Stimulated activated CD8-positive, alpha-beta memory T cell treated with anti-CD3 and anti-CD28 coated beads, Interleukin-15, amount 100 ng/mL, for 24 hours (primary cell): ENCODE measurements around the gene GALNS.

Source experiments
- DNase-seq: peaks from one replicate; pipeline ENCODE4 v3.0.0-alpha.2; 2020; ENCODE audit warnings: low read depth

The GALNS gene

GRCh38 chr16:88856122-88856827 lies 472 bp downstream of the GALNS start:
- no peak for DNase-seq

- no peak for DNase-seq
Observed at GRCh38 chr16:88855736-88856121, 1.0 kb downstream of the GALNS start.

- DNase-seq = no peak
Observed at GRCh38 chr16:88855176-88855575, 1.6 kb downstream of the GALNS start.

GRCh38 chr16:88854306-88855111 lies 2.2 kb downstream of the GALNS start:
- no peak for DNase-seq

DNA sequence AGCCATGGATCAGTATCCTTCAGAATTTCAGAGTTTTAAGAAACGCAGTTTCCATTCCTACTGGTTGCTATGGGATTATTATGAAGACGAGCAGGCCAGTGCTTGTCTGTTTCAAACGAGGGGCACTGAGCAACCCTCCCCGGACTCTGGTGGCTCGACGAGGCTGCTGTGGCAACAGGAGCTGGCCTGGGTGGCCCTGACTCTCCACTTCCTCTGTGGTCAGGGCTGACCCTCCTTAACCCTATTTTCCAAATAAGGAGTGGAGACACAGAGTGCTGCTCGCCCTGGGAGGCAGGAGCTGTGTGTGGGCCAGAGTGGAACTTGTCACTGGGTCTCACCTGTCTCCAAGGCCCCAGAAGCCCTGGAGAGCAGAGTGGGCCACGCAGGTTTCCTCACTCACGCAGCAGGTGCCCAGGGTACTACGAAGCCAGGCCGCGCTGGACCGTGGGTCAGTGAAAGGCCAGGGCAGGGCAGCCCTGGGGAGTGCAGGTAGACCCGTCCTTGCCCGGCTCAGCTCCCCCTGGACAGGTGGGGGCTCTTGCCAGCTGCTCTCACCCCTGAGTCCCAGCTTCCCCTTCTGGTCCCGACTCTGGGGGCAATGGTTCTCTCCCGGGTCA lies 3.3 kb downstream of the GALNS start:
- no peak for DNase-seq

DNA sequence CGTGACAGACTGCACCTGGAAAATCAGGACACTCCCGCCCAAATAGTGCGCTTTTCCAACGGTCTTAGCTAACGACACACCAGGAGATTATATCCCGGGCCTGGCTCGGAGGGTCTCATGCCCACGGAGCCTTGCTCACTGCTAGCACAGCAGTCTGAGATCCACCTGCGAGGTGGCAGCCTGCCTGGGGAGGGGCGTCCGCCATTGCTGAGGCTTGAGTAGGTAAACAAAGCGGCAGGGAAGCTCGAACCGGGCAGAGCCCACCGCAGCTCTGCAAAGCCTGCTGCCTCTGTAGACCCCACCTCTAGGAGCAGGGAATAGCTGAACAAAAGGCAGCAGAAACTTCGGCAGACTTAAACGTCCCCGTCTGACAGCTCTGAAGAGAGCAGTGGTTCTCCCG lies 5.1 kb downstream of the GALNS start:
- no peak for DNase-seq

DNA sequence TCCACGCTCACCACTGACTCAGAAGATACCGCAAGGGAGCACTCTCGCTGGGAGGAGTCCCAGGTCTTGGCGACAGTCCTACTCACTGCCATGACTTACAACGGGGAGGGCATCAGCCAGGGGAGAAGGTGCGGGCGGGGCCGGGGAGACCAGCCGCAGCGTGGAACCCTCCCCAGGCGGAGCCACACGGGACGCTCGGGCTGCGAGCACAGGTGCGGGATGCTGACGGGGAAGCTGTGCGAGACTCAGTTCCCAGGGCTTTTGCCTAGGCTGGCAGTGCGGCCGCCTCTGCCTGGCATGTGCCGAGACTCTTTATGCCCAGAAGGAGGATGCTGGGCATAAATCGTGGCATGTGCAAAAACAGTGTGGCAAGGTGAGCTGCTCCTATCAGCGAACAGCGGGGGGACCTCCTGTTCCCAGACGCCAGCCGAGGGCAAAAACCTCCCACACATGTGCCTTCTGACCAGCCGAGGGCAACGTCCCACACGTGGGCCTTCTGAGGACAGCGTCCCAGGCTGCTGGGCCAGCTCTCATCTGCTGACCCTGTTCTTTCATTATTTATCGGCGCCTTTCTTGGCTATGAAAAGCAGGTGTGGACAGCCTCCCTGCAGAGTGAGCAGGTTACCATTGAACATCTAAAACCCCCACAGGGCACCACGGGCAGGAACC lies 6.1 kb downstream of the GALNS start:
- no peak for DNase-seq

- DNase-seq = no peak
Observed at GRCh38 chr16:88848557-88848956, 8.2 kb downstream of the GALNS start.

- DNase-seq = no peak
Observed at GRCh38 chr16:88847654-88848053, 9.1 kb downstream of the GALNS start.

DNA sequence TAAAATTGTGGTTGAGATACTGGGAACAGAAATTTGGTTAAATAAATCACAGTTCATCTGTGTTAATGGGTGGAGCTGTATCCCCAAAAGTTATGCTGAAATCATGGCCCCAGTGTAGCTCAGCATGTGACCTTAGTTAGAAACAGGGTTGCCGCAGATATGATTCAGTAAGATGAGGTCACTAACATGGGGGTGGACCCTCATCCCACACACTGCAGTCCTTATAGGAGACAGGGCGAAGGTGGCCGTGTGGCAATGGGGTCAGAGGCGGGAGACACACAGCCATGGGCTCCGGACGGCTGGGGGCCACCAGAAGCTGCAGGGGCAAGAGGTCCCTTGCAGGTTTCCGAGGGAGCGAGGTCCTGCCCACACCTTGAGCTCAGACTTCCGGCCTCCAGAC lies 10.7 kb downstream of the GALNS start:
- DNase-seq = no peak

GRCh38 chr16:88844419-88845036 lies 12.2 kb downstream of the GALNS start:
- no peak for DNase-seq

DNA sequence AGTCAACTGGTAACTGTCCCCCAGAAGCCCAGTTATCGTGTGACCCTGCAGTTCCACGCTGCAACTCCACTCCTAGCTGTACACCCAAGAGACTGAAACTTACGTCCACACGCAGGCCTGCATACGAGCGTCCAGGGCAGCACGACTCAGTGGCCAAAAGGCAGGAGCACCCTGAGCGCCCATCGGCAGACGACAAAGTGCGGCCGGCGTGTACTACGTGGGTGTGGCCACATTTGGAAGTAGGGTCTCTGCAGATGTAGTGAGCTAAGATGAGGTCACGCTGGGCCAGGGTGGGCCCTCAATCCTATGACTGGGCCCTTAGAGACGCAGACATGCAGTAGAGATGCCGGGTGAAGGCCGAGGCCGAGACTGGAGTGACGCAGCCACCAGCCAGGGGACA lies 13.5 kb downstream of the GALNS start:
- no peak for DNase-seq

DNA sequence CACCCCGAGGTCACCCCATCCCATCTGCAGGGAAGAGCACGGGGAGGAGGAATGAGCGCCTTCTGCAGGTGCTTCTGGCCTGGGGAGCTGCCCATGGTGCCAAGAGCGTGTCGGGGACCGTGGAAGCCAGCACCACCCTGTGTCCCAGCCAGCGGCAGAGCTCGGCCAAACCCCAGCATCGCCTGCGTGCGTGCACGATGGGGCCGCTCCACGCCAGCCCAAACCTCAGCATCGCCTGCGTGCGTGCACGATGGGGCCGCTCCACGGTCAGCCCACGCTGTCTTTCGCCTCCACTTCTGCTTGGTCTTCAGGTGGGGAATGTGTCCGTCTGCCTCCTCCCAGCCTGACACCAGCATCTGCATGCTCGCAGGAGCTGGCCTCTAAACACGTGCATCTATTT lies 13.9 kb downstream of the GALNS start:
- DNase-seq = no peak

DNA sequence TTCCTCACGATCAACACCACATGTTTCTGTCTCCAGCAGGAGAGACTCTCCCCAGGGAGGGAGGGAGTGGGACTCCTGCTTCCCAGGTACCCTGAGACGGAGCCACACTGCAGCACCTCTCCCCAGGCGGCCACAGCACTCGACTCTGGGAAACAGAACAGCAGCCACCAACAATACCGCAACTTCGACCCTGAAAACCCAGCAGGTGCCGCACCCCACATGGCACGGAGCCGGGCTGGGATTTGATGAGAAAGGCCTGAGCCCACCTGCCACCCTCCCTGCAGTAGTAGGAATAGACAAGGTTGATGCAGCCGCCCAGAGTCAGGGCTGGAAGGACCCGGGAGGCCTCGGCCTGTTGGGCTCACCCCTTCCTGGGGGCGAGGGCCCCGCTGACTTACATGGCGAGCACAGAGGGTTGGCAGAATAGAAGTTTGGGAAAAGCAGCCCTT lies 14.4 kb downstream of the GALNS start:
- DNase-seq = no peak

- no peak for DNase-seq
Observed at GRCh38 chr16:88841521-88842307, 15.0 kb downstream of the GALNS start.

DNA sequence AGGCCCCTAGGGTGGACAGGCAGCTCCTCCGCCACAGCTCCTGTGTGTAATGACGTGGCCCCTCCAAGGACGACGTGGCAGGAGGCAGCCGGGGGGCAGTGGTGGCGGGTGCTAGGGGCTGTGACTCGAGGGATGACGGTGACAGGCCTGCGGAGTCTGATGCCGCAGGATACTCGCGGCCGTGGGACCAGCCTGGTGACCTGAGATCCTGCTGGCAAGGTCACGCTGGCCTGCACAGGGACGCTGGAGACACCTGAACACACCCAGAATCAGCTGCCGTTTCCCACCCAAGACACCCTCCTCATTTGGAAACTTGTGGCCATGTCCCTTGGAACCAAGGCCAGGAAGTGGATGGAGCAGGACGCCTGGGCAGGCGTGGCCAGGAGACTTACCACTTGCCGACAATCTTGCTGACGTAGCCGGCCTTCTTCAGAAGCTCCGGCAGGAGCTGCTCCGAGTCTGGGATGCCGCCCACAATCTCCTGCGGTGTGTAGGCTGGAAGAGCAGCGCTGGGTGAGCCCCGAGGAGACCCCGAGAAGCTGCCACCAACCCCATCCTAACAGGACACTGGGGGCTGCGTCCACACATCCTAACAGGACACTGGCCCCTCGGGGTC lies 16.0 kb downstream of the GALNS start:
- DNase-seq = no peak

DNA sequence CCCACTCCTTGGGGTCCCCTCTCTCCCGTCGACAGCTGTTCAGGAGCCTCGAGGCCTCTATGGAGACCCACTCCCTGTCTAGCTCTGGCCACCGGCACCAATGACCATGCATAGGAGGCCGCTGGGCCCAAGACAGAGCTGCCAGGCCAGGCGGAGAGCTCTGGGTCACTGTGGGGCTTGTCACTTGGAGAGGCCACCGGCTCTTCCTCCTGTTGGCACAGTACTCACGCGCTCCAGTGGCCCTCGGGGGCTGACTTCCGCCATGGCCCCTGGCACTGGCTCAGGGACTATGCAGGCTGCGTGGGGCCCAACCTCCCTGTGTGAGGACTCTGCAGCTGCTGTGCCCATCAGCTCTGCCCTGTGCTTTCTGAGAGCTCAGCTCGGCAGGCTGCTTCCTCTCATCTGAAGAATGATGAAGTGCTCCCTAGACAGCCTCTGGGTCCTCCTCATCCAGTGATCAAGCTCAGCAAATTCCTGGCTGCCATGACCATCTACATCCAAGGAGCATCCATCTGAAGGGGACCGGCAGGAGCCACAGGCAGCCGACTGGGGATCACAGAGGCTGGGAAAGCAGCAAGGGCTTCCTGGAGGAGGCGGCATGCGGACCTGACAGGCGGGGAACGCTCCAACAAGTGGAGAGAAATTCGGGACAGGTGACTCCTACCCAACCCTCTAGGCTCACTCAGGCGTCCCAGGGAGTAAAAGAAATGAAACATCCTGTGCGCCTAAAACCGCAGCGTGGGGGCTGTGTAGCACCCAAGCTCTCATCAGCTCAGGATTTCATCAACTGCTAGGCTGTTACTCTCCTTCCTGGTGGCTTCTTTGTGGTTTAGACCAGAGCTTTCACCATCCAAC lies 16.8 kb downstream of the GALNS start:
- DNase-seq = no peak

- no peak for DNase-seq
Observed at GRCh38 chr16:88839026-88839529, 17.7 kb downstream of the GALNS start.

DNA sequence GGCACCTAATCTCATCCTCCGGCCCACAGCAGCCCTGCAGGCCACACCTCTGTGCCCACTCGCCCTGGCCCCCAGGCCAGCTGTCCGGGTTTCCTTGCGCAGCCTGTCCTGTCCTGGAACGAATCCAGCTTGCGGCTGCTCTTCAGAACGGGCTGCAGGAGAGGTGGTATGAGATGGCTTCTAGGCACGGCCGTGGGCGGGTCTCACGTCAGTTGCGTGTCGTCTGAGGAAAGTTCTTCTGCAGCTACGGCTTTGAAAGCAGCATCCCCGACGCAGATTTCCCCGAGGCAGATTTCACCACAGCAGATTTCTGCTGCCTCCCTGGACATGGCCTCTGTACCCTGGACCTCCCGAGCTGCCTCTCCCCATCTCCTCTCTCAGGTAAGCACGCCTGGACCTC lies 18.2 kb downstream of the GALNS start:
- DNase-seq = no peak

- DNase-seq = no peak
Observed at GRCh38 chr16:88837806-88838205, 18.9 kb downstream of the GALNS start.
